NB4 (cell line): ENCODE data around the gene GNAI2.

Source experiments
- CTCF ChIP-seq: IDR thresholded peaks from one replicate; pipeline ENCODE4 v1.5.1; 2012; ENCODE audit warnings: low read depth, low read length
- MAX ChIP-seq: IDR thresholded peaks from 2 replicates; pipeline ENCODE4 v1.6.1; 2011; ENCODE audit warnings: low read depth, low read length
- POLR2A ChIP-seq: IDR thresholded peaks from 2 replicates; pipeline ENCODE4 v1.6.1; 2011; ENCODE audit warnings: mild to moderate bottlenecking; ENCODE audit not compliant: insufficient read length; ENCODE audit errors: extremely low read depth

GRCh38 chr3:50271314-50271936, 35.4 kb downstream of the GNAI2 start:
- TF ChIP-seq CTCF: no peak
- no peak for TF ChIP-seq MAX
- TF ChIP-seq POLR2A: no peak
